Osteocyte (in vitro differentiated cells): ENCODE data around the gene ITSN2. TPM values are rescaled to one million over a fixed set of nuclear protein-coding genes. Genes with fewer than 3 reads are reported as not detected.

ENCODE experiments used
- DNase-seq: peaks from one replicate; pipeline ENCODE4 v3.0.0; 2021; ENCODE audit warnings: mixed read lengths; ENCODE audit not compliant: unreplicated experiment; ENCODE audit errors: extremely low spot score
- H3K27ac Mint-ChIP-seq: one replicate; pipeline ENCODE4 v1.8.0; 2021; ENCODE audit warnings: mild to moderate bottlenecking, mixed read lengths; ENCODE audit not compliant: unreplicated experiment
- H3K27me3 Mint-ChIP-seq: one replicate; pipeline ENCODE4 v1.8.0; 2021; ENCODE audit warnings: mixed read lengths; ENCODE audit not compliant: unreplicated experiment
- H3K36me3 Mint-ChIP-seq: one replicate; pipeline ENCODE4 v1.8.0; 2021; ENCODE audit warnings: mixed read lengths; ENCODE audit not compliant: unreplicated experiment
- H3K4me1 Mint-ChIP-seq: one replicate; pipeline ENCODE4 v1.8.0; 2021; ENCODE audit warnings: mixed read lengths; ENCODE audit not compliant: unreplicated experiment
- H3K4me3 Mint-ChIP-seq: one replicate; pipeline ENCODE4 v1.8.0; 2021; ENCODE audit warnings: mild to moderate bottlenecking, moderate library complexity, mixed read lengths; ENCODE audit not compliant: unreplicated experiment
- H3K9me3 Mint-ChIP-seq: one replicate; pipeline ENCODE4 v1.8.0; 2021; ENCODE audit warnings: mixed read lengths; ENCODE audit not compliant: unreplicated experiment
- CTCF ChIP-seq: fragments of 200-600 bp; sonication (generic); IDR thresholded peaks from 2 replicates; pipeline ENCODE4 v1.5.0; 2021; ENCODE audit warnings: antibody characterized with exemption, mild to moderate bottlenecking, moderate library complexity
- total RNA-seq: library from RNA; stranded (reverse); gene quantifications from 2 replicates; pipeline ENCODE4 v1.2.1, GENCODE V29; 2021

The ITSN2 gene
- total RNA-seq, 1 donor from 2014 or later, result 32.1 TPM

- no peaks in the 10 kb centered on the region for H3K27me3 Mint-ChIP-seq
- no peak within 1 kb of the TSS for H3K4me3 Mint-ChIP-seq
- H3K36me3 Mint-ChIP-seq, result no peaks in the 10 kb centered on the region
- no peaks in the 10 kb centered on the region for H3K4me1 Mint-ChIP-seq
- H3K9me3 Mint-ChIP-seq, result no peaks in the 10 kb centered on the region
- no peak for DNase-seq
- no peak for TF ChIP-seq CTCF
- H3K27ac Mint-ChIP-seq, result no peak within 1 kb of the TSS
Observed at GRCh38 chr2:24174851-24175277, 185.5 kb downstream of the ITSN2 start, which contains the start of gene FAM228A. Gene FAM228A, plus strand, starts transcription at chr2:24175053. Its CDS starts 428 bp downstream, at chr2:24175481.

GRCh38 chr2:24169023-24169422 is 191.3 kb downstream of the ITSN2 start:
- no peaks in the 10 kb centered on the region for H3K27me3 Mint-ChIP-seq
- H3K36me3 Mint-ChIP-seq, result no peaks in the 10 kb centered on the region
- no peaks in the 10 kb centered on the region for H3K9me3 Mint-ChIP-seq
- no peak overlapping the region for H3K27ac Mint-ChIP-seq
- H3K4me1 Mint-ChIP-seq, result no peaks in the 10 kb centered on the region
- no peak for TF ChIP-seq CTCF
- H3K4me3 Mint-ChIP-seq, result no peak overlapping the region
- no peak for DNase-seq

- peak; percentile 37 for TF ChIP-seq CTCF
- Mint-ChIP-seq H3K27ac (no peak overlapping the region), H3K9me3 (peaks cover 3% of the 10 kb centered on the region), H3K27me3 (no peaks in the 10 kb centered on the region), H3K4me1 (no peaks in the 10 kb centered on the region), H3K4me3 (no peak overlapping the region), H3K36me3 (peaks cover 21% of the 10 kb centered on the region)
- DNase-seq, result no peak
Observed at GRCh38 chr2:24164416-24164973, 195.8 kb downstream of the ITSN2 start.

- Mint-ChIP-seq H3K27ac (no peak overlapping the region), H3K4me1 (no peaks in the 10 kb centered on the region), H3K36me3 (peaks cover 25% of the 10 kb centered on the region), H3K9me3 (peaks cover 3% of the 10 kb centered on the region), H3K4me3 (no peak overlapping the region), H3K27me3 (no peaks in the 10 kb centered on the region)
- TF ChIP-seq CTCF, result no peak
- no peak for DNase-seq
Observed at GRCh38 chr2:24163601-24164000, 196.7 kb downstream of the ITSN2 start.

GRCh38 chr2:24163186-24163585 is 197.2 kb downstream of the ITSN2 start:
- no peaks in the 10 kb centered on the region for H3K4me1 Mint-ChIP-seq
- H3K4me3 Mint-ChIP-seq, result no peak overlapping the region
- peaks cover 3% of the 10 kb centered on the region for H3K9me3 Mint-ChIP-seq
- peaks cover 26% of the 10 kb centered on the region for H3K36me3 Mint-ChIP-seq
- H3K27ac Mint-ChIP-seq, result no peak overlapping the region
- TF ChIP-seq CTCF, result no peak
- no peaks in the 10 kb centered on the region for H3K27me3 Mint-ChIP-seq
- no peak for DNase-seq
